ENCODE measurements around the gene TMEM106A.
"Not testable (repeated sequence)": the region's sequence is repeated elsewhere in the genome, so short reads cannot be mapped to it uniquely, and the experiment has no call there.

The TMEM106A gene

GRCh38 chr17:43175213-43176118 is 36.2 kb upstream of the TMEM106A start:
- H3K27ac ChIP-seq = peak overlapping the region; percentile 13
- TF ChIP-seq, protein P1, sequence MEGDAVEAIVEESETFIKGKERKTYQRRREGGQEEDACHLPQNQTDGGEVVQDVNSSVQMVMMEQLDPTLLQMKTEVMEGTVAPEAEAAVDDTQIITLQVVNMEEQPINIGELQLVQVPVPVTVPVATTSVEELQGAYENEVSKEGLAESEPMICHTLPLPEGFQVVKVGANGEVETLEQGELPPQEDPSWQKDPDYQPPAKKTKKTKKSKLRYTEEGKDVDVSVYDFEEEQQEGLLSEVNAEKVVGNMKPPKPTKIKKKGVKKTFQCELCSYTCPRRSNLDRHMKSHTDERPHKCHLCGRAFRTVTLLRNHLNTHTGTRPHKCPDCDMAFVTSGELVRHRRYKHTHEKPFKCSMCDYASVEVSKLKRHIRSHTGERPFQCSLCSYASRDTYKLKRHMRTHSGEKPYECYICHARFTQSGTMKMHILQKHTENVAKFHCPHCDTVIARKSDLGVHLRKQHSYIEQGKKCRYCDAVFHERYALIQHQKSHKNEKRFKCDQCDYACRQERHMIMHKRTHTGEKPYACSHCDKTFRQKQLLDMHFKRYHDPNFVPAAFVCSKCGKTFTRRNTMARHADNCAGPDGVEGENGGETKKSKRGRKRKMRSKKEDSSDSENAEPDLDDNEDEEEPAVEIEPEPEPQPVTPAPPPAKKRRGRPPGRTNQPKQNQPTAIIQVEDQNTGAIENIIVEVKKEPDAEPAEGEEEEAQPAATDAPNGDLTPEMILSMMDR (conservative IDR thresholded peaks at IDR 0.05) = no peak

DNA sequence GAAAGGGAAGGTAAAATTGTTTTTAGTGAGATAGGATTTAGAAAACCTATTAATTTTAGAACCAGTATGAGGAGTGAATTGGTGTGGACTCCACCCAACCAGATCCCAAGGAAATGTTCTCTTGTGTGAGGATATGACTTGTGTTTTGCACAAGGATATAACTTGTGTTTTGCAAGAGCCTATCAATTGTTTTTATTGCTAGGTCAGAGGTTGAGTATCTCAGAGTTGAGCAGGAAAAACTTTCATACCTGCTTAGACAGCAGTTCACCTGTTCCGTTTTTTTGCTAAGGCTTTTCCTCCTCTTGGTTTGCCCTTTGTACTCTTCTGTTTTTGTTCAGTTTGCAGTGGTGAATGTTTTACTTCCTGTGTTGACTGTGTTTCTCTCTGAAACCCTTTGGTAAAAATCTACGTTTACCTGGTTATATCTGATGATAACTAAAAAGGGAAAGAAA is 35.5 kb upstream of the TMEM106A start:
- peak overlapping the region; percentile 13 for H3K27ac ChIP-seq
- TF ChIP-seq, protein P1 (conservative IDR thresholded peaks at IDR 0.05) = no peak

- TF ChIP-seq, protein P1 (conservative IDR thresholded peaks at IDR 0.05) = no peak
- H3K27ac ChIP-seq = no peak overlapping the region
Measured at GRCh38 chr17:43183921-43184320, 27.8 kb upstream of the TMEM106A start.

DNA sequence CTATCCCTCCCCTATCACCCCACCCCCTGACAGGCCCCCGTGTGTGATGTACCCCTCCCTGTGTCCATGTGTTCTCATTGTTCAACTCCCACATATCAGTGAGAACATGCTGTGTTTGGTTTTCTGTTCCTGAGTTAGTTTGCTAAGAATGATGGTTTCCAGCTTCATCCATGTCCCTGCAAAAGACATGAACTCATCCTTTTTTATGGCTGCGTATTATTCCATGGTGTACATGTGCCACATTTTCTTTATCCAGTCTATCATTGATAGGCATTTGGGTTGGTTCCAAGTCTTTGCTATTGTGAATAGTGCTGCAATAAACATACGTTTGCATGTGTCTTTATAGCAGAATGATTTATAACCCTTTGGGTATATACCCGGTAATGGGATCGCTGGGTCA is 25.0 kb upstream of the TMEM106A start:
- not testable (repeated sequence) for H3K27ac ChIP-seq

DNA sequence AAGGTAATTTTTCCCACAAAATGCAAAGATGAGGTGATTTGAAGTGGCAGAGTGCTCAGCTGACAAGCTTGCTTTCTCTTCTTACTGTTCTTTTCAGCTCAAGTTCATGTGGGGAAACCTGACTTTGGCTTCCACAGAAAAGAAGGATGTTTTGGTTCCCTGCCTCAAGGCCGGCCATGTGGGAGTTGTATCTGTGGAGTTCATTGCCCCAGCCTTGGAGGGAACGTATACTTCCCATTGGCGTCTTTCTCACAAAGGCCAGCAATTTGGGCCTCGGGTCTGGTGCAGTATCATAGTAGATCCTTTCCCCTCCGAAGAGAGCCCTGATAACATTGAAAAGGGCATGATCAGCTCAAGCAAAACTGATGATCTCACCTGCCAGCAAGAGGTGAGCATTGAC is 18.4 kb upstream of the TMEM106A start:
- TF ChIP-seq, protein P1 (conservative IDR thresholded peaks at IDR 0.05) = no peak
- H3K27ac ChIP-seq = no peak overlapping the region

GRCh38 chr17:43199633-43200032 is 12.0 kb upstream of the TMEM106A start:
- TF ChIP-seq, protein P1 (conservative IDR thresholded peaks at IDR 0.05) = no peak
- H3K27ac ChIP-seq = no peak overlapping the region

DNA sequence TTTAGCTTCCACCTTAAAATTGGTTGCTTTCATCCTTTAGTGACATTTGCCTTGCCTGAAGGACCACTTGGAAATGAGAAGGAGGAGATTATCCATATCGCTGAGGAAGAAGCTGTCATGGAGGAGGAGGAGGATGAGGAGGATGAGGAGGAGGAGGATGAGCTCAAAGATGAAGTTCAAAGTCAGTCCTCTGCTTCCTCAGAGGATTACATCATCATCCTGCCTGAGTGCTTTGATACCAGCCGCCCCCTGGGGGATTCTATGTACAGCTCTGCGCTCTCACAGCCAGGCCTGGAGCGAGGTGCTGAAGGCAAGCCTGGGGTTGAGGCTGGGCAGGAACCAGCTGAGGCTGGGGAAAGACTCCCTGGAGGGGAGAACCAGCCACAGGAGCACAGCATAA is 11.5 kb upstream of the TMEM106A start:
- TF ChIP-seq, protein P1 (conservative IDR thresholded peaks at IDR 0.05) = no peak
- no peak overlapping the region for H3K27ac ChIP-seq

DNA sequence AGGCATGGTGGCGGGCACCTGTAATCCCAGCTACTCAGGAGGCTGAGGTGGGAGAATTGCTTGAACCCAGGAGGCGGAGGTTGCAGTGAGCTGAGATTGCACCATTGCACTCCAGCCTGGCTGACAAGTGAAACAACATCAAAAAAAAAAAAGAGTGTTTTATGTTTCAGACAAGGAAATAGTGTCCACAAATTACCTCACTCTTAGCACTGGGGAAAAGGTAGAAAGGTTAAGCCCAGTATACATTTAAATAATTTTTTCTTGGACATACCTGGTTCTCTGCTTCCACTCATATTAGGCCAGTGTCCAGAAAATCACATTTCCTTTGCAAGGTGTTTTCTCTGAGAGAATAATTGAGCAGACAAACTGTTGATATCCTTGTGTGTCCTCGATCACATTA is 8.7 kb upstream of the TMEM106A start:
- not testable (repeated sequence) for H3K27ac ChIP-seq

Measured in VCaP (cell line).